Karpas-422 (cell line): Measurements from ENCODE around the gene GOLGA6A. TPM values are rescaled to one million over a fixed set of nuclear protein-coding genes. Genes with fewer than 3 reads are reported as not detected.
A peak's percentile ranks its signal among the peaks of the same experiment; 100 is the strongest.
"Not testable (repeated sequence)": the region's sequence is repeated elsewhere in the genome, so short reads cannot be mapped to it uniquely, and the experiment has no call there.

Source experiments
- DNase-seq: peaks from one replicate; pipeline ENCODE4 v3.0.0-alpha.2; 2015
- H2AFZ ChIP-seq: fragments of 200-600 bp; sonication (generic); 2 replicates; pipeline ENCODE4 v1.6.1; 2014; ENCODE audit warnings: antibody characterized with exemption, low read length, mixed read lengths
- H3K27ac ChIP-seq: fragments of 200-600 bp; sonication (generic); 2 replicates; pipeline ENCODE4 v1.5.1; 2014; ENCODE audit warnings: mild to moderate bottlenecking, low read length, moderate library complexity
- H3K27me3 ChIP-seq: fragments of 200-600 bp; sonication (generic); 2 replicates; pipeline ENCODE4 v1.6.1; 2014; ENCODE audit warnings: low read length, mixed read lengths
- H3K36me3 ChIP-seq: fragments of 200-600 bp; sonication (generic); 2 replicates; pipeline ENCODE4 v1.6.1; 2014; ENCODE audit warnings: low read length, mixed read lengths; ENCODE audit not compliant: insufficient read depth
- H3K4me1 ChIP-seq: fragments of 200-600 bp; sonication (generic); 2 replicates; pipeline ENCODE4 v1.6.1; 2014; ENCODE audit warnings: mild to moderate bottlenecking, low read length, mixed read lengths
- H3K4me2 ChIP-seq: fragments of 200-600 bp; sonication (generic); 2 replicates; pipeline ENCODE4 v1.6.1; 2014; ENCODE audit warnings: low read length, low read depth, mild to moderate bottlenecking; ENCODE audit not compliant: poor library complexity, severe bottlenecking
- H3K4me3 ChIP-seq: fragments of 200-600 bp; sonication (generic); 2 replicates; pipeline ENCODE4 v1.5.1; 2014; ENCODE audit warnings: mild to moderate bottlenecking, antibody characterized with exemption, low read length, mixed read lengths
- H3K79me2 ChIP-seq: fragments of 200-600 bp; sonication (generic); 2 replicates; pipeline ENCODE4 v1.6.1; 2014; ENCODE audit warnings: mild to moderate bottlenecking, low read length, mixed read lengths
- H3K9ac ChIP-seq: fragments of 200-600 bp; sonication (generic); 2 replicates; pipeline ENCODE4 v1.6.0; 2014; ENCODE audit warnings: low read length
- H3K9me2 ChIP-seq: fragments of 200-600 bp; sonication (generic), shearing (Covaris generic); replicated peaks from 2 replicates; pipeline ENCODE4 v1.6.0; 2014; ENCODE audit warnings: mild to moderate bottlenecking, low read length, moderate library complexity; ENCODE audit not compliant: insufficient read depth
- H3K9me3 ChIP-seq: fragments of 300-700, 200-600 bp; sonication (generic); 2 replicates; pipeline ENCODE4 v1.6.1; 2014; ENCODE audit warnings: low read length, mixed read lengths
- H4K20me1 ChIP-seq: fragments of 200-600 bp; sonication (generic); 2 replicates; pipeline ENCODE4 v1.6.1; 2014; ENCODE audit warnings: mild to moderate bottlenecking, antibody characterized with exemption, low read length, low read depth; ENCODE audit not compliant: insufficient read depth
- total RNA-seq: library from RNA; depleted of rRNA; stranded (reverse); fragments of >200 nt; shearing (Covaris generic); gene quantifications from 2 replicates; pipeline ENCODE4 v1.2.3, GENCODE V29; 2014; ENCODE audit warnings: low replicate concordance

Gene GOLGA6A
- total RNA-seq, 1 experiment from 2014 or later = not detected

DNA sequence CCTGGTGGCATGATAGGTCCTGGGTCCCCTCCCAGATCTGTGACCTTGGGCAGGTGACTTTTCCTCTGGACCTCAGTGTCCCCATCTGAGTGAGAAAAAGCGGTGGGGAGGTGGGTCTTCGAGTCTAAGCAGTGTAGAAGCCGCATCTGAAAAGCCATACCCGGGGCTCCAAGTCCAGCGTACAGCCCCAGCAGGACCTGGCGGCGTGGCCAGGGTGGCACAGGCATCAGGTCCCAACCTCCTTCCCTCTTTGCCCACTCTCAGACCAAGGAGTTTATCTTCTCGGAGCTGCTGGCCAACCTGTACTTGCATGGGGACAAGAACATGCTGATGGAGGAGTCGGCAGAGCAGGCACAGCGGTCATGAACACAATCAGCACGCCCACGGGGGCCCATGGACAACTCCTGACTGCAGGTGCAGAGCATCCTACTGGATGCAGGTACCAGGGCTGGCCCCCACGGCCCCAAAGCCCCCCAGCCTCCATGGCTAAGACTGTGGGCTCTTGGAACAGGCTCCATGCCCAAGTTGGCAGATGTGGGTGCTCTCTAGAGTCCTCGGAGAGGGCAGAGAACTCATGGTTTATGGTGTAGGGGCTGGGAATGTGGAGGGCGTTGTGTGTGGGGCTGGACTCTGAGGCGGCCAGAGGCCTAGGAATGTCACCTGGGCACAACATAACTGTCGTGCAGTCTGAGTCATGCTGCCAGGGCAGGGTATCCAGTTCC lies 18.8 kb downstream of the GOLGA6A start:
- not testable (repeated sequence) for H3K79me2 ChIP-seq, H2AFZ ChIP-seq, H3K4me1 ChIP-seq, H3K36me3 ChIP-seq, H3K4me3 ChIP-seq, H4K20me1 ChIP-seq, DNase-seq, H3K9me2 ChIP-seq, H3K27ac ChIP-seq, H3K9me3 ChIP-seq, H3K27me3 ChIP-seq, H3K9ac ChIP-seq, H3K4me2 ChIP-seq

DNA sequence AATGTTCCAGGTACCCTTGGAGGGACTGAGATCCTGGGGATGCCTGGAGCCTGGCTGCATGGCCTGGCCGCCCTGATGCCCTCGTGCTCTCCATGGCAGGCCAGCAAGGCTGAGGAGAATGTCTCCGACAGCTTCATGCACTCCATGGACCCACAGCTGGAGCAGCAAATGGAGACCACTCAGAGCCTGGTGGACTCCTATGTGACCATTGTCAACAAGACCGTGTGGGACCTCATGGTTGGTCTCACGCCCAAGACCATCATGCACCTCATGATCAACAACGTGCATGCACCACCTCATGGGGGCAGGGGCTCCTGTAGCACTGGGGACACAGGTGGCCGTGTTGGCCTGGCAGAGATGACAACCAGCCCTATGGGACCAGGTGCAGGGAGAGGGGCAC lies 19.7 kb downstream of the GOLGA6A start:
- no peak for DNase-seq
- no peaks in the 10 kb centered on the region for H3K36me3 ChIP-seq

DNA sequence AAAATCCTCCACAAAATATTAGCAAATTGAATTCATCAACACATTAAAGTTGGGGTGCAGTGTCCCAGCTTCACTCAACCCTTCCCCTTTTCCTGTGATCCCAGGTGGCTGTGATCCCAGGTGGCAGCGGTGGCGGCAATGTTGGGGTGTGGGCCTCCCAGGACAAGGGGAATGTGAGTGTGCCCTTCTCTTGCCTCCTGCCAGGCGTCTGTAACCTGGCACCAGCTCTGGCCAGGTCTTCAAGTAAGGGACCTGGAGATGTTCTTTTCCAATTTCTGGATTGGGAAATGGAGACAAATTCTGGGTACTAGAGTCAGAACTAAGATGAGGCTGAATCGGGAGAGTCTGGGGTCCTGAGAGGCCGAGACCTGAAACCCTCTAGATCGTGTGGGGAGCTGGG lies 20.1 kb downstream of the GOLGA6A start:
- Histone ChIP-seq H4K20me1 (no peaks in the 10 kb centered on the region), H3K9me2 (no peaks in the 10 kb centered on the region), H3K4me2 (no peak overlapping the region), H2AFZ (no peak overlapping the region), H3K9ac (no peak overlapping the region), H3K36me3 (no peaks in the 10 kb centered on the region), H3K4me1 (no peaks in the 10 kb centered on the region), H3K79me2 (no peaks in the 10 kb centered on the region), H3K9me3 (no peaks in the 10 kb centered on the region), H3K27me3 (no peaks in the 10 kb centered on the region), H3K4me3 (no peak overlapping the region), H3K27ac (no peak overlapping the region)
- no peak for DNase-seq

More for the DNA sequence above, 19.7 kb downstream of the GOLGA6A start:
- Histone ChIP-seq H3K27me3 (no peaks in the 10 kb centered on the region), H3K4me1 (no peaks in the 10 kb centered on the region), H4K20me1 (no peaks in the 10 kb centered on the region), H3K4me2 (no peak overlapping the region), H3K79me2 (no peaks in the 10 kb centered on the region), H2AFZ (no peak overlapping the region), H3K9me3 (no peaks in the 10 kb centered on the region), H3K4me3 (no peak overlapping the region), H3K27ac (no peak overlapping the region), H3K9me2 (no peaks in the 10 kb centered on the region), H3K9ac (no peak overlapping the region)

DNA sequence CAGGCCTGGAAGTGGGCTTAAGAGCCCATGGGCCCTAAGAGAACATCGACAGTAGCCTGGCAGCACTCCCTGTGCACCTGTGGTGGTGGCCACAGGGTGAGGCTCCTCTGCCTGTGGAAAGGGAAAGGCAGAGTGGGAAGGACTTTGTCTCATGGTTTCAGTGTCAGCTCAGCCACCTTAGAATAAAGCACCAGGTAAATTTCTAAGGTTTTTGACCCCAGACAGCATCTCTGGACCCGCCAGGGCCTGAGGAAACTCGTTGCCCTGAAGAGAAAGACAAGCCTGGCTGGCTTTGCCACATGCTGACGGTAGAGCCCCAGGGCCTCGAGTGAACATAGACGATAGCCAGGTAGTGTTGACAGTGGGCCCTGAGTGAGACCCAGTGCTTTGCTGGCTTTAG lies 22.1 kb downstream of the GOLGA6A start:
- Histone ChIP-seq H3K9ac (no peak overlapping the region), H3K27me3 (no peaks in the 10 kb centered on the region), H3K36me3 (no peaks in the 10 kb centered on the region), H2AFZ (no peak overlapping the region), H4K20me1 (no peaks in the 10 kb centered on the region), H3K4me1 (no peaks in the 10 kb centered on the region), H3K4me2 (no peak overlapping the region), H3K9me2 (no peaks in the 10 kb centered on the region), H3K79me2 (no peaks in the 10 kb centered on the region), H3K4me3 (no peak overlapping the region), H3K27ac (no peak overlapping the region), H3K9me3 (no peaks in the 10 kb centered on the region)
- DNase-seq = no peak

DNA sequence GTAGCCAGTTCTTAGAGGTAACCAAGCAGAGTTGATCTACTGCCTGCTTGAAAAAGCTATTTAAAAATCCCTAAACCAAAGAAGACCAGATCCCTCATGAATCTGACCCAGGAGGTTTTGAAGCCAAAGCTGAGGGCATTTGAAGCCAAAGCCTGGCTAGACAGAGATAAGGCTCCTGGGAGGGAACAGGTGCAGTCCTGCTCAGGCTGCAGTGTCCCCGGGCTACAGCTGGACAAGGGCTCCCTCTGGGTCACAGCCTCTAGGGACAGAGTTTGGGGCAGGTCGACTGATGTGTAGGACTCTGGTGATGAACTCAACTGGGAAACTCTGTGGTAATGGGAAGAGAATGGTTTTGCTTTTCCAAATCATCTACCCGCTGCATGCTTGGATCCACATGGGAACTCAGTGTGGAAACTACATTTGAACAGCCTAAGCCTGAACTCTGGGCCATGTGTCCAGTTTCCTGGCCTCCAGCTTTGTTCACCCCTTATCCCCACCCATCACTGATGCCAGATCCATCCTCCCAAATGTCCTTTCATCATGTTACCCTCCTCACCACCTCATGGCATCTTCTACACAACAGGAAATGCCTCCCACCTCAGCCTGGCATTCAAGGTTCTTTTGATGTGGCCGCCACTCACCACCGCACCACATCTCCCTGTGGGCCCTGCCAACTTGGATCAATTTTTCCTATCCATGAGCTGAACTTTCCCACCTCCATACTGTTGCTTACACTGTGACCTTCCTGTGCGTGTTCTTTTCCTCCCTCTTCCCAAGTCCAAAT lies 23.1 kb downstream of the GOLGA6A start:
- not testable (repeated sequence) for H3K4me1 ChIP-seq, H3K9me2 ChIP-seq, H3K4me2 ChIP-seq, H3K36me3 ChIP-seq, H3K9ac ChIP-seq, H2AFZ ChIP-seq, H3K27ac ChIP-seq, H3K9me3 ChIP-seq, H3K4me3 ChIP-seq, H3K27me3 ChIP-seq, H3K79me2 ChIP-seq, DNase-seq, H4K20me1 ChIP-seq

DNA sequence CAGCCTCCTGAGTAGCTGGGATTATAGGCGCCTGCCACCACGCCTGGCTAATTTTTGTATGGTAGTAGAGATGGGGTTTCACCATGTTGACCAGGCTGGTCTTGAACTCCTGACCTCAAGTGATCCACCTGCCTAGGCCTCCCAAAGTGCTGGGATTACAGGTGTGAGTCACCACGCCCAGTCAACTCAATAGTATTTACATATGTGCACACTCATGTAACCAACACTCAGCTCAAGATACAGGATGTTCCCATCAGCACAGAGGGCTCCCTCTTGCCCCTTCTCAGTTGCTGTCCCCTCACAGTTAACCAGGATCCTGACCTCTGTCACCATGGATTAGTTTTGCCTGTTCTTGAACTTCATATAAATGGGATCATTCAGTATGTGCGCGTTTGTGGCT lies 26.0 kb downstream of the GOLGA6A start:
- H3K36me3 ChIP-seq, H3K27me3 ChIP-seq, H4K20me1 ChIP-seq, H3K9me2 ChIP-seq, H2AFZ ChIP-seq, H3K4me3 ChIP-seq, H3K4me1 ChIP-seq, H3K9ac ChIP-seq, H3K79me2 ChIP-seq, H3K4me2 ChIP-seq, H3K27ac ChIP-seq, H3K9me3 ChIP-seq, DNase-seq: not testable (repeated sequence)

DNA sequence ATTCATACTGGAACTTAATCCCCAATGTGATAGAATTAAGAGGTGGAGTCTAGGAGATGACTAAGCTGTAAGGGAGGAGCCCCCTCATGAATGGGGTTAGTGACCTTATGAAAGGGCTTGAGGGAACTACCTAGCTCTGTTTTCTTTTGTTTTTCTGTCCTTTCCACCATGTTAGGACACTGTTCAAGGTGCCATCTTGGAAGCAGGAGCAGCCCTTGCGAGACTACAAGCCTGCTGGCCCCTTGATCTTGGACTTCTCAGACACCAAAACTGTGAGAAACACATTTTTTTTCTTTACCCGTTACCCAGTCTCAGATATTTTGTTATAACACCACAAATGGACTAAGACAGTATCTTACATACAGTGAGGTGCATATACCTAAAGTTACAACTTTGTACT lies 26.5 kb downstream of the GOLGA6A start:
- H3K4me2 ChIP-seq = no peak overlapping the region
- H3K27ac ChIP-seq = no peak overlapping the region
- no peak overlapping the region for H3K9ac ChIP-seq
- no peak for DNase-seq
- H3K4me1 ChIP-seq = no peaks in the 10 kb centered on the region
- H2AFZ ChIP-seq = no peak overlapping the region
- H4K20me1 ChIP-seq = no peaks in the 10 kb centered on the region
- H3K79me2 ChIP-seq = no peaks in the 10 kb centered on the region
- H3K36me3 ChIP-seq = no peaks in the 10 kb centered on the region
- H3K9me2 ChIP-seq = no peaks in the 10 kb centered on the region
- no peak overlapping the region for H3K4me3 ChIP-seq
- no peaks in the 10 kb centered on the region for H3K27me3 ChIP-seq
- no peaks in the 10 kb centered on the region for H3K9me3 ChIP-seq

DNA sequence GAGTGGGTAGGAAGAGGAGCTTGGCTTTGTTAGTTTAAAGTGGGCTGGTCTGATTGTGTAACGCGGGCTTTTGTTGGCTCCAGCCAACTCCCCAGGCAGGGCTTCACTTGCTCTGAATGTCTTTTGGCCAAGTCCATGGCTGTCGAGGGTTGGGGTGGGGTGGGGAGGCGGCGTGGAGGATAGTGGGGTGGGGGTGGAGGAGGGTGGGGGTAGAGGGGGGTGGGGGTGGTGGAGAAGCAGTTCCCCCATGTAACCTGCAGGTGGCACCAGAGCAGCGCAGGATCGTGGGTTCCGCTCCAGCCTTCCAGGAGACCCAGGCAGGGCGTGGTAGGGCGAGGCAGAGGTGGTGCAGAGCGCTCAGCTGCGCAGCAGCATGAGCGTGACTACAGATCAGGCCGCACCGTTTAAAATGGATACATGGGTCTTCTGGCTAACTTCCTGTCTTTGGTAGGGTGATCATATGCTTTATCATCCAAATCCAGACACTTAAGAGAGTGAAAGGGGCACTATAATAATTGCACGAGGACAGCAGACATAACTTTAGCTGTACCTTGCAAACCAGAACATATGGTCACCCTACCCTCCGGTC lies 28.3 kb downstream of the GOLGA6A start:
- H3K79me2 ChIP-seq = no peaks in the 10 kb centered on the region
- no peak overlapping the region for H3K27ac ChIP-seq
- no peaks in the 10 kb centered on the region for H4K20me1 ChIP-seq
- no peak overlapping the region for H3K4me3 ChIP-seq
- H2AFZ ChIP-seq = no peak overlapping the region
- H3K4me2 ChIP-seq = no peak overlapping the region
- no peak overlapping the region for H3K9ac ChIP-seq
- H3K9me2 ChIP-seq = no peaks in the 10 kb centered on the region
- no peaks in the 10 kb centered on the region for H3K4me1 ChIP-seq
- H3K9me3 ChIP-seq = no peaks in the 10 kb centered on the region
- H3K36me3 ChIP-seq = no peaks in the 10 kb centered on the region
- no peaks in the 10 kb centered on the region for H3K27me3 ChIP-seq
- DNase-seq = peak; percentile 84
